Caco-2 (cell line): Measurements from ENCODE around the gene ECHS1. TPM values are rescaled to one million over a fixed set of nuclear protein-coding genes. Genes with fewer than 3 reads are reported as not detected.

Experiments
- BruUV-seq: library from RNA; stranded (reverse); fragments of 400-500 nt; replicated peaks from 2 replicates; lab custom pipeline; 2021; lab: Mats Ljungman, UMichigan
- CTCF ChIA-PET: fragments of 300-600 bp; sonication (Branson Sonifier 250); formaldehyde crosslinking; loops from one replicate; lab custom pipeline; 2022; ENCODE audit warnings: antibody characterized with exemption; lab: Charles Lee
- POLR2A ChIA-PET: fragments of 300-600 bp; sonication (Branson Sonifier 250); formaldehyde crosslinking; loops from one replicate; lab custom pipeline; 2022; ENCODE audit warnings: antibody characterized with exemption; lab: Charles Lee
- DNase-seq, 2 experiments: peaks; one replicate each; pipeline versions ENCODE4 v3.0.0 to v3.0.0-alpha.2; 2020 to 2022
- H3K27me3 ChIP-seq: replicated peaks from 2 replicates; pipeline ENCODE4 v1.6.0; 2011; ENCODE audit warnings: low read length; ENCODE audit not compliant: control insufficient read depth, insufficient read depth
- H3K36me3 ChIP-seq: 2 replicates; pipeline ENCODE4 v1.5.1; 2011; ENCODE audit warnings: low read length; ENCODE audit not compliant: control insufficient read depth, insufficient read depth
- H3K4me1 ChIP-seq: fragments of 250-450 bp; sonication (Bioruptor Pico); 2 replicates; pipeline ENCODE4 v1.5.1; 2020; ENCODE audit warnings: mild to moderate bottlenecking
- H3K4me3 ChIP-seq: 2 replicates; pipeline ENCODE4 v1.5.1; 2011; ENCODE audit warnings: low read depth, mild to moderate bottlenecking, control low read depth, low read length
- H3K9me3 ChIP-seq: fragments of 250-450 bp; sonication (Bioruptor Pico); 2 replicates; pipeline ENCODE4 v1.5.1; 2020; ENCODE audit warnings: mild to moderate bottlenecking, moderate library complexity
- H3K27ac Mint-ChIP-seq: one replicate; pipeline ENCODE4 v1.8.0; 2022; ENCODE audit warnings: mixed read lengths; ENCODE audit not compliant: unreplicated experiment
- H3K27me3 Mint-ChIP-seq: one replicate; pipeline ENCODE4 v1.8.0; 2022; ENCODE audit warnings: mixed read lengths; ENCODE audit not compliant: insufficient read depth, unreplicated experiment
- H3K36me3 Mint-ChIP-seq: one replicate; pipeline ENCODE4 v1.8.0; 2022; ENCODE audit warnings: mild to moderate bottlenecking, mixed read lengths; ENCODE audit not compliant: insufficient read depth, unreplicated experiment
- H3K4me1 Mint-ChIP-seq: one replicate; pipeline ENCODE4 v1.8.0; 2022; ENCODE audit warnings: low read depth, mixed read lengths; ENCODE audit not compliant: unreplicated experiment
- H3K4me3 Mint-ChIP-seq: one replicate; pipeline ENCODE4 v1.8.0; 2022; ENCODE audit warnings: mild to moderate bottlenecking, moderate library complexity, mixed read lengths; ENCODE audit not compliant: unreplicated experiment
- H3K9me3 Mint-ChIP-seq: one replicate; pipeline ENCODE4 v1.8.0; 2022; ENCODE audit warnings: mixed read lengths; ENCODE audit not compliant: unreplicated experiment
- intact Hi-C: fragments of 100-400 bp; cut with micrococcal nuclease; formaldehyde crosslinking; loops from one replicate; pipeline ENCODE4 v1.10.0; 2022; ENCODE audit not compliant: unreplicated experiment
- total RNA-seq: library from RNA; stranded (reverse); gene quantifications from 2 replicates; pipeline ENCODE4 v1.2.3, GENCODE V29; 2022
- TF ChIP-seq, protein P1 (sequence below), 2 experiments: fragments of 200-600 bp in 1 of 2; IDR thresholded peaks; 1 replicate in 1 of 2; 2 replicates in 1 of 2; pipeline versions ENCODE4 v1.5.1 to v1.8.0; 2011 to 2022; ENCODE audit warnings: antibody characterized with exemption in 1 of 2, control low read depth in 1 of 2, inconsistent platforms in 1 of 2, low read depth in 1 of 2, low read length in 1 of 2, mild to moderate bottlenecking in 1 of 2, moderate library complexity in 1 of 2; ENCODE audit not compliant: insufficient read depth in 1 of 2, severe bottlenecking in 1 of 2, unreplicated experiment in 1 of 2

Gene ECHS1
- total RNA-seq, 1 experiment from 2014 or later: 247 TPM

GRCh38 chr10:133326745-133327650, 46.2 kb downstream of the ECHS1 start:
- Mint-ChIP-seq H3K36me3 (peaks cover 10% of the 10 kb centered on the region), H3K9me3 (no peaks in the 10 kb centered on the region), H3K4me1 (peaks cover 7% of the 10 kb centered on the region), H3K27me3 (peaks cover 14% of the 10 kb centered on the region), H3K4me3 (no peak overlapping the region), H3K27ac (no peak overlapping the region)
- intact Hi-C loops: loop anchor here (5.0 kb wide), 1 partner anchor 65 kb away; the partner anchor contains the start of gene MTG1
- no peak for DNase-seq
- ChIA-PET POLR2A (no interaction called here), CTCF (no interaction called here)
- BruUV-seq: no TSS peak
- Histone ChIP-seq H3K4me3 (no peak overlapping the region), H3K36me3 (no peaks in the 10 kb centered on the region), H3K27me3 (0 out of 2 replicates have a peak, but pooled peaks cover 1% of the 10 kb centered on the region), H3K4me1 (peaks cover 11% of the 10 kb centered on the region; the same call in 1 of the 2 replicates), H3K9me3 (peaks cover 3% of the 10 kb centered on the region; the same call in 1 of the 2 replicates)
- TF ChIP-seq, protein P1, sequence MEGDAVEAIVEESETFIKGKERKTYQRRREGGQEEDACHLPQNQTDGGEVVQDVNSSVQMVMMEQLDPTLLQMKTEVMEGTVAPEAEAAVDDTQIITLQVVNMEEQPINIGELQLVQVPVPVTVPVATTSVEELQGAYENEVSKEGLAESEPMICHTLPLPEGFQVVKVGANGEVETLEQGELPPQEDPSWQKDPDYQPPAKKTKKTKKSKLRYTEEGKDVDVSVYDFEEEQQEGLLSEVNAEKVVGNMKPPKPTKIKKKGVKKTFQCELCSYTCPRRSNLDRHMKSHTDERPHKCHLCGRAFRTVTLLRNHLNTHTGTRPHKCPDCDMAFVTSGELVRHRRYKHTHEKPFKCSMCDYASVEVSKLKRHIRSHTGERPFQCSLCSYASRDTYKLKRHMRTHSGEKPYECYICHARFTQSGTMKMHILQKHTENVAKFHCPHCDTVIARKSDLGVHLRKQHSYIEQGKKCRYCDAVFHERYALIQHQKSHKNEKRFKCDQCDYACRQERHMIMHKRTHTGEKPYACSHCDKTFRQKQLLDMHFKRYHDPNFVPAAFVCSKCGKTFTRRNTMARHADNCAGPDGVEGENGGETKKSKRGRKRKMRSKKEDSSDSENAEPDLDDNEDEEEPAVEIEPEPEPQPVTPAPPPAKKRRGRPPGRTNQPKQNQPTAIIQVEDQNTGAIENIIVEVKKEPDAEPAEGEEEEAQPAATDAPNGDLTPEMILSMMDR (IDR thresholded peaks at IDR 0.05; ENCODE audit: insufficient read depth in 1 of 2, low read depth in 1 of 2, low read length in 1 of 2, severe bottlenecking in 1 of 2, unreplicated experiment in 1 of 2): no peak

DNA sequence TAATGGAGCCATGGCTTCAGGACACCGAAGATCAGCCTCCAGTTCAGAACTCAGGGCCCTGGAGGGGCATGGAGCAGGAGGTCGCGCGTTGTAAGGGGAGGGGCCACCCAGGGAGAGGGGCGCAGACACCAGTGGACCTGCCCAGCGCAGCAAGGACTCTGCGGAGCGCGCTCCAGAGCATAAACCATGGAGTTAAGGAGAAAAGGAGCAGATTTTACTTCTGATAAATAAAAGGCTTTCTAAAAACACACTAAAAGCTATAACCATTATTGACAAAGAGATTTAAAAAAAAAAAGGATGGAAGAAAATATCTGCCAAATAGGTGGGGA, 47.0 kb downstream of the ECHS1 start:
- TF ChIP-seq, protein P1 (IDR thresholded peaks at IDR 0.05; ENCODE audit: insufficient read depth in 1 of 2, low read depth in 1 of 2, low read length in 1 of 2, severe bottlenecking in 1 of 2, unreplicated experiment in 1 of 2): no peak
- no TSS peak for BruUV-seq
- peak overlapping the region; percentile 86 for H3K4me3 Mint-ChIP-seq
- intact Hi-C loops: loop anchor here (5.0 kb wide), 1 partner anchor 66 kb away; the partner anchor contains the start of gene MTG1
- Histone ChIP-seq H3K36me3 (no peaks in the 10 kb centered on the region), H3K4me3 (peak overlapping the region; percentile 40), H3K4me1 (peaks cover 11% of the 10 kb centered on the region; the same call in 1 of the 2 replicates), H3K27me3 (no peaks in the 10 kb centered on the region), H3K9me3 (peaks cover 3% of the 10 kb centered on the region; the same call in 1 of the 2 replicates)
- no peak overlapping the region for H3K27ac Mint-ChIP-seq
- ChIA-PET POLR2A (no interaction called here), CTCF (no interaction called here)
- no peak for DNase-seq
- H3K36me3 Mint-ChIP-seq: peaks cover 10% of the 10 kb centered on the region
- H3K4me1 Mint-ChIP-seq: peaks cover 7% of the 10 kb centered on the region
- peaks cover 8% of the 10 kb centered on the region for H3K27me3 Mint-ChIP-seq
- H3K9me3 Mint-ChIP-seq: no peaks in the 10 kb centered on the region

DNA sequence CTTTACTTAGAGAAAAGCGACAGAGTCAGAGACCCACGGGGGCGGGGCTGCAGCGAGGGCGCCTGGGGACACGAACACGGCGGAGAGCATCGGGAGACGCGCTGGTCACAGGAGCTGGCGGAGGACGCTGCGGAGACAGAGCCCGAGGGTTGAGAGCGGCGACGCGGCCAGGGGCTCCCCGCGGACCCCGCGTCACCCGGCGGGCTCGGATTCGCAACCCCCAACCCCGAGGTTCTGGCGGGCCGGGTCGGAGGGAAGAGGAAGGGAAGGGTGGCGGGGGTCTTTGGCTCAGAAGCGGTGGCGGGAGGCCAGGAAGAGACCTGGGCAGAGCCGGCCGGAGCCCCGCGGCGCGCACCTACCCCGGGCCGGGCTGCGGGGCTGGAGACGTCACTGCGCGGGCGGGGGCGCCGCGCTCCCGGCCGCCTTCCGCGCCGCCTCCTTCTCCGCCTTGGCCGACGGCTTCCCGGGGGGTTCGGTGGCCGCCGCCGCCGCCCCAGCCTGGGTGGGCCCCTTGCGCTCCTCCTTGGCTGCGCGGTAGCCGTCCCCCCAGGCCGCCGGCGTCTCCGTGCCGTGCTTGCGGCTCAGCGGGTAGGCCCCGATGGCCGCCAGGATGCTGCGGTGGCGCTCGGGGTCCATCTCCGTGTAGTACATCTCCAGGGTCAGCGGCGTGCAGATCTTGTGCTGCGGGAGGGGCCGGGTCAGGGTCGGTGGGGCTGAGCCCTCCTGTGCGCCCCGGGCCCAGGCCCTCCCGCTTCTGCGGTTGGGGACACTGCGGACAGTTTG, 47.5 kb downstream of the ECHS1 start:
- peak overlapping the region; percentile 40 for H3K4me3 ChIP-seq
- Mint-ChIP-seq H3K9me3 (peaks cover under 1% of the 10 kb centered on the region), H3K4me1 (peaks cover 7% of the 10 kb centered on the region), H3K27me3 (peaks cover 8% of the 10 kb centered on the region), H3K36me3 (peaks cover 10% of the 10 kb centered on the region), H3K4me3 (peak overlapping the region; percentile 86), H3K27ac (no peak overlapping the region)
- peaks cover 6% of the 10 kb centered on the region for H3K9me3 ChIP-seq
- peaks cover 11% of the 10 kb centered on the region; the same call in 1 of the 2 replicates for H3K4me1 ChIP-seq
- ChIA-PET CTCF (no interaction called here), POLR2A (no interaction called here)
- no peaks in the 10 kb centered on the region for H3K27me3 ChIP-seq
- intact Hi-C loops: loop anchor here (5.0 kb wide), 1 partner anchor 67 kb away; the partner anchor contains the start of gene MTG1
- no peak for DNase-seq
- no TSS peak for BruUV-seq
- TF ChIP-seq, protein P1 (IDR thresholded peaks at IDR 0.05; ENCODE audit: insufficient read depth in 1 of 2, low read depth in 1 of 2, low read length in 1 of 2, severe bottlenecking in 1 of 2, unreplicated experiment in 1 of 2): no peak
- H3K36me3 ChIP-seq: no peaks in the 10 kb centered on the region
